Measurements from ENCODE around the gene SLC16A13. TPM values are rescaled to one million over a fixed set of nuclear protein-coding genes. Genes with fewer than 3 reads are reported as not detected.

Gene SLC16A13
- total RNA-seq, 2 donors from 2014 or later: 0.70 to 0.71 TPM

GRCh38 chr17:7041607-7042500, 6.0 kb downstream of the SLC16A13 start:
- Histone ChIP-seq H3K4me3 (peak overlapping the region; percentile 30 to 59), H3K9me3 (no peaks in the 10 kb centered on the region), H3K4me1 (peaks cover 0 to 39% of the 10 kb centered on the region in 2 donors), H3K36me3 (no peaks in the 10 kb centered on the region), H3K27me3 (peaks cover 0 to 4% of the 10 kb centered on the region in 2 donors), H3K27ac (peak overlapping the region in 1 of 2 donors; percentile 61)
- no peak for DNase-seq (ENCODE audit: low spot score)
- no peak for TF ChIP-seq CTCF (IDR thresholded peaks at IDR 0.05)

- no peaks in the 10 kb centered on the region for H3K9me3 ChIP-seq
- peaks cover 0 to 4% of the 10 kb centered on the region in 2 donors for H3K27me3 ChIP-seq
- peak overlapping the region; percentile 22 to 61 for H3K27ac ChIP-seq
- TF ChIP-seq CTCF (IDR thresholded peaks at IDR 0.05): no peak
- no peaks in the 10 kb centered on the region for H3K36me3 ChIP-seq
- no peak for DNase-seq (ENCODE audit: low spot score)
- H3K4me1 ChIP-seq: peaks cover 0 to 43% of the 10 kb centered on the region in 2 donors
- H3K4me3 ChIP-seq: peak overlapping the region; percentile 30 to 59
Measured at GRCh38 chr17:7042501-7043181, 6.8 kb downstream of the SLC16A13 start.

GRCh38 chr17:7043182-7043496, 7.3 kb downstream of the SLC16A13 start:
- H3K36me3 ChIP-seq: no peaks in the 10 kb centered on the region
- H3K27ac ChIP-seq: peak overlapping the region; percentile 22 to 61
- peak overlapping the region; percentile 30 to 59 for H3K4me3 ChIP-seq
- peaks cover 0 to 43% of the 10 kb centered on the region in 2 donors for H3K4me1 ChIP-seq
- no peak for TF ChIP-seq CTCF (IDR thresholded peaks at IDR 0.05)
- peaks cover 0 to 4% of the 10 kb centered on the region in 2 donors for H3K27me3 ChIP-seq
- no peaks in the 10 kb centered on the region for H3K9me3 ChIP-seq
- DNase-seq (ENCODE audit: low spot score): no peak

GRCh38 chr17:7043497-7044198, 7.8 kb downstream of the SLC16A13 start, which contains the start of gene SLC16A11:
Gene SLC16A11, minus strand, starts transcription at chr17:7044092. Its CDS starts 579 bp downstream, at chr17:7043513.
- peaks cover 0 to 4% of the 10 kb centered on the region in 2 donors for H3K27me3 ChIP-seq
- DNase-seq (ENCODE audit: low spot score): no peak
- H3K4me1 ChIP-seq: peaks cover 0 to 43% of the 10 kb centered on the region in 2 donors
- H3K36me3 ChIP-seq: no peaks in the 10 kb centered on the region
- peak within 1 kb of the TSS; percentile 30 to 59 for H3K4me3 ChIP-seq
- no peak for TF ChIP-seq CTCF (IDR thresholded peaks at IDR 0.05)
- H3K9me3 ChIP-seq: no peaks in the 10 kb centered on the region
- H3K27ac ChIP-seq: peak within 1 kb of the TSS; percentile 22 to 61

GRCh38 chr17:7045492-7046126, 9.8 kb downstream of the SLC16A13 start:
- peak; percentile 51 to 83 for TF ChIP-seq CTCF (IDR thresholded peaks at IDR 0.05)
- no peak for DNase-seq (ENCODE audit: low spot score)
- Histone ChIP-seq H3K9me3 (no peaks in the 10 kb centered on the region), H3K27ac (no peak overlapping the region), H3K4me3 (peak overlapping the region in 1 of 2 donors; percentile 33), H3K4me1 (peaks cover 0 to 43% of the 10 kb centered on the region in 2 donors), H3K27me3 (peaks cover 0 to 4% of the 10 kb centered on the region in 2 donors), H3K36me3 (no peaks in the 10 kb centered on the region)
